Adipocyte (in vitro differentiated cells): ENCODE data around the gene CDHR5.
A peak's percentile ranks its signal among the peaks of the same experiment; 100 is the strongest.
"Not testable (repeated sequence)": the region's sequence is repeated elsewhere in the genome, so short reads cannot be mapped to it uniquely, and the experiment has no call there.

Source experiments
- DNase-seq: peaks from one replicate; pipeline ENCODE4 v3.0.0-alpha.2; 2015; ENCODE audit warnings: low read depth
- H3K27me3 ChIP-seq: replicated peaks from 2 replicates; pipeline ENCODE4 v1.7.0; 2013; ENCODE audit warnings: mild to moderate bottlenecking, low read length, moderate library complexity; ENCODE audit not compliant: control insufficient read depth, insufficient read depth
- H3K36me3 ChIP-seq: 2 replicates; pipeline ENCODE4 v1.7.0; 2013; ENCODE audit warnings: low read length, mild to moderate bottlenecking, moderate library complexity; ENCODE audit not compliant: control insufficient read depth, insufficient read depth, severe bottlenecking
- H3K4me1 ChIP-seq: 2 replicates; pipeline ENCODE4 v1.7.0; 2013; ENCODE audit warnings: mild to moderate bottlenecking, low read length, moderate library complexity; ENCODE audit not compliant: control insufficient read depth, insufficient read depth
- H3K4me3 ChIP-seq: 2 replicates; pipeline ENCODE4 v1.7.0; 2013; ENCODE audit warnings: mild to moderate bottlenecking, low read length, moderate library complexity
- H3K9ac ChIP-seq: 2 replicates; pipeline ENCODE4 v1.7.0; 2013; ENCODE audit warnings: mild to moderate bottlenecking, low read length, moderate library complexity
- H3K9me3 ChIP-seq: 2 replicates; pipeline ENCODE4 v1.7.0; 2013; ENCODE audit warnings: mild to moderate bottlenecking, low read length, moderate library complexity; ENCODE audit not compliant: control insufficient read depth

Gene CDHR5

GRCh38 chr11:576811-577610, 47.7 kb downstream of the CDHR5 start:
- Histone ChIP-seq H3K9me3 (no peaks in the 10 kb centered on the region), H3K4me1 (peaks cover 37% of the 10 kb centered on the region)

GRCh38 chr11:575996-576768, 48.6 kb downstream of the CDHR5 start, which contains the start of gene PHRF1:
TSS of gene PHRF1 (plus strand) at chr11:576470. CDS start at chr11:581513, 5,043 bp downstream.
- H3K4me3 ChIP-seq = peak within 1 kb of the TSS; percentile 94
- H3K9me3 ChIP-seq = no peaks in the 10 kb centered on the region
- H3K4me1 ChIP-seq = peaks cover 37% of the 10 kb centered on the region
- peak; percentile 97 for DNase-seq
- no peaks in the 10 kb centered on the region for H3K27me3 ChIP-seq
- H3K36me3 ChIP-seq = no peaks in the 10 kb centered on the region
- H3K9ac ChIP-seq = peak within 1 kb of the TSS; percentile 98

More at GRCh38 chr11:576811-577610, 47.7 kb downstream of the CDHR5 start:
- Histone ChIP-seq H3K9ac (peak overlapping the region; percentile 98), H3K4me3 (peak overlapping the region; percentile 94), H3K36me3 (peaks cover 6% of the 10 kb centered on the region), H3K27me3 (no peaks in the 10 kb centered on the region)
- DNase-seq = peak; percentile 55

- H3K9ac ChIP-seq = peak overlapping the region; percentile 71
- no peaks in the 10 kb centered on the region for H3K27me3 ChIP-seq
- H3K36me3 ChIP-seq = no peaks in the 10 kb centered on the region
- H3K4me1 ChIP-seq = peaks cover 36% of the 10 kb centered on the region
- DNase-seq = no peak
- H3K9me3 ChIP-seq = no peaks in the 10 kb centered on the region
- peak overlapping the region; percentile 83 for H3K4me3 ChIP-seq
Observed at GRCh38 chr11:575313-575995, 49.3 kb downstream of the CDHR5 start.

GRCh38 chr11:574632-575312, 50.0 kb downstream of the CDHR5 start:
- Histone ChIP-seq H3K9me3 (no peaks in the 10 kb centered on the region), H3K36me3 (no peaks in the 10 kb centered on the region), H3K4me3 (peak overlapping the region; percentile 83), H3K27me3 (no peaks in the 10 kb centered on the region), H3K9ac (peak overlapping the region; percentile 71), H3K4me1 (peaks cover 30% of the 10 kb centered on the region)
- DNase-seq = peak; percentile 42

- H3K4me3 ChIP-seq, H3K9me3 ChIP-seq, H3K36me3 ChIP-seq, H3K9ac ChIP-seq, DNase-seq, H3K27me3 ChIP-seq: not testable (repeated sequence)
- H3K4me1 ChIP-seq = peaks cover 29% of the 10 kb centered on the region
Observed at GRCh38 chr11:574031-574570, 50.7 kb downstream of the CDHR5 start.

GRCh38 chr11:573146-573759, 51.5 kb downstream of the CDHR5 start:
- Histone ChIP-seq H3K27me3 (no peaks in the 10 kb centered on the region), H3K4me3 (no peak overlapping the region), H3K9me3 (no peaks in the 10 kb centered on the region), H3K9ac (no peak overlapping the region), H3K36me3 (no peaks in the 10 kb centered on the region), H3K4me1 (peaks cover 25% of the 10 kb centered on the region)
- no peak for DNase-seq

GRCh38 chr11:571802-572185, 53.0 kb downstream of the CDHR5 start:
- Histone ChIP-seq H3K27me3 (no peaks in the 10 kb centered on the region), H3K4me3 (no peak overlapping the region), H3K9ac (no peak overlapping the region), H3K36me3 (no peaks in the 10 kb centered on the region), H3K9me3 (no peaks in the 10 kb centered on the region), H3K4me1 (peaks cover 17% of the 10 kb centered on the region)
- DNase-seq = no peak

GRCh38 chr11:569158-569885, 55.4 kb downstream of the CDHR5 start:
- Histone ChIP-seq H3K9ac (peak overlapping the region; percentile 87), H3K4me1 (peaks cover 10% of the 10 kb centered on the region), H3K36me3 (no peaks in the 10 kb centered on the region), H3K9me3 (no peaks in the 10 kb centered on the region), H3K4me3 (peak overlapping the region; percentile 80), H3K27me3 (no peaks in the 10 kb centered on the region)
- DNase-seq = no peak

GRCh38 chr11:568306-569157, 56.2 kb downstream of the CDHR5 start:
- Histone ChIP-seq H3K4me3 (peak overlapping the region; percentile 80), H3K9ac (peak overlapping the region; percentile 87), H3K4me1 (peaks cover 7% of the 10 kb centered on the region), H3K27me3 (no peaks in the 10 kb centered on the region), H3K36me3 (no peaks in the 10 kb centered on the region), H3K9me3 (no peaks in the 10 kb centered on the region)
- DNase-seq = peak; percentile 98
